RWPE2 (cell line): ENCODE measurements around the gene LRRC27.

ENCODE experiments used
- ATAC-seq: fragments of 200-7000 bp; cut with Tn5 transposase; 3 replicates; pipeline ENCODE4 v1.9.1; 2021; ENCODE audit warnings: low read depth
- DNase-seq: peaks from one replicate; pipeline ENCODE4 v3.0.0-alpha.2; 2020; ENCODE audit warnings: low spot score
- H3K27ac ChIP-seq: fragments of 450-650 bp; 2 replicates; pipeline ENCODE4 v1.5.1; 2017; ENCODE audit warnings: mild to moderate bottlenecking; ENCODE audit not compliant: poor library complexity, severe bottlenecking
- H3K27me3 ChIP-seq: fragments of 250-450 bp; sonication (Bioruptor Pico); 2 replicates; pipeline ENCODE4 v1.5.1; 2021; ENCODE audit warnings: mild to moderate bottlenecking, moderate library complexity; ENCODE audit not compliant: insufficient read depth, poor library complexity, severe bottlenecking
- H3K36me3 ChIP-seq: fragments of 250-450 bp; sonication (Bioruptor Pico); 2 replicates; pipeline ENCODE4 v1.5.1; 2020; ENCODE audit warnings: low read depth, mild to moderate bottlenecking, moderate library complexity
- H3K4me1 ChIP-seq: fragments of 250-450 bp; sonication (Bioruptor Pico); 2 replicates; pipeline ENCODE4 v1.5.1; 2021; ENCODE audit warnings: mild to moderate bottlenecking, moderate library complexity; ENCODE audit not compliant: insufficient read depth, poor library complexity, severe bottlenecking
- H3K4me3 ChIP-seq: fragments of 250-450 bp; sonication (Bioruptor Pico); 2 replicates; pipeline ENCODE4 v1.5.1; 2021; ENCODE audit warnings: mild to moderate bottlenecking, moderate library complexity; ENCODE audit not compliant: severe bottlenecking
- H3K9me3 ChIP-seq: fragments of 250-450 bp; sonication (Bioruptor Pico); 2 replicates; pipeline ENCODE4 v1.5.1; 2021; ENCODE audit warnings: mild to moderate bottlenecking, moderate library complexity; ENCODE audit not compliant: severe bottlenecking
- TF ChIP-seq, protein P1 (sequence below): fragments of 450-650 bp; IDR thresholded peaks from one replicate; pipeline ENCODE4 v1.5.1; 2017; ENCODE audit warnings: mild to moderate bottlenecking, moderate library complexity; ENCODE audit not compliant: poor library complexity, severe bottlenecking

LRRC27 gene

DNA sequence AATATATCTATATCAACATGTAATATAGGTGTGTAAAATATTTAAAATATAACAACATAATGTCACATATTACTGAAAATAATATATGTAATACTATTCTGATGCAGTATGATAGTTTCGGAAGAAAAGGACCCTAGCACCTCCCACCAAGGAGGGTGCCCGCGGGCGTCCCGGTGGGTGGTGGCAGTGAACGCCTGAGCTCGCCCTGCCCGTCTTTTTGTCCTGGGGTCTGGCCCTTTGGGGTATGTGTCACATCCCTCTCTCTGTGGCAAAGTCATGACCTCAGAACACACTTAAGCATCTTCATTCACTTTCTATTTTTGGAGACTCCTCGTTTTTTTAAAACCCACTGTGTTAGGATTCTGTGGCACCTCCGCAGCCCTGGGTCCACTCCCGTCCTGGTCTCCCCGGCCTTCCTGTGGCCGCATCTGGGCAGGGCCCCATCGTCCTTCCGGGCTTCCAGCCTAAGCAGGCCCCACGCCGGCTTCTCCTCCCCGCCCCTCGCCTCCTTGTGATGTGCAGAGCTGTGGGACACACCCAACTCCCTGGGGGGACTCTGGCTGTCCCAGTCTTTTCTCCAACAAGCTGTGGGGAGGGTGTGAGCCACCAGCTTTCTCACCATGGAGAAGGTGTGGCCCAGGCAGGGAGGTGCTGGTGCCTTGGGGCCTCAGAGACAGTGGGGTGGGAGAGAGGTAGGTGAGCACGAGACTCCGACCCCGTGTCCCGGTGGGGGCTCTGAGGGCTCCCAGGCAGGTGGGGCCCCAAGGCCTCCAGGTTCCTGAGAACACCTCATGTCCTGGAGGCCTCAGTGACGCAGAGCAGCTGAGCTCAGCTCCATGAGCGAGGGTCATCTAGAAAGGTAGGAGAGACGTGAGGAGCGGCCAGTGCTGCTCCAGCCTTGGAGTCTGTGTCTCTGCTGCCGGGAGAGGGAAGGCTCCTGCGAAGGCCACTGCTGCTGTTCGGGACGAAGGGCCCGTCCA, 81.5 kb downstream of the LRRC27 start:
- no peaks in the 10 kb centered on the region for H3K9me3 ChIP-seq
- H3K27ac ChIP-seq = peak overlapping the region; percentile 18
- no peak overlapping the region for H3K4me3 ChIP-seq
- H3K4me1 ChIP-seq = peaks cover 29% of the 10 kb centered on the region
- DNase-seq = no peak
- H3K27me3 ChIP-seq = no peaks in the 10 kb centered on the region
- TF ChIP-seq, protein P1, sequence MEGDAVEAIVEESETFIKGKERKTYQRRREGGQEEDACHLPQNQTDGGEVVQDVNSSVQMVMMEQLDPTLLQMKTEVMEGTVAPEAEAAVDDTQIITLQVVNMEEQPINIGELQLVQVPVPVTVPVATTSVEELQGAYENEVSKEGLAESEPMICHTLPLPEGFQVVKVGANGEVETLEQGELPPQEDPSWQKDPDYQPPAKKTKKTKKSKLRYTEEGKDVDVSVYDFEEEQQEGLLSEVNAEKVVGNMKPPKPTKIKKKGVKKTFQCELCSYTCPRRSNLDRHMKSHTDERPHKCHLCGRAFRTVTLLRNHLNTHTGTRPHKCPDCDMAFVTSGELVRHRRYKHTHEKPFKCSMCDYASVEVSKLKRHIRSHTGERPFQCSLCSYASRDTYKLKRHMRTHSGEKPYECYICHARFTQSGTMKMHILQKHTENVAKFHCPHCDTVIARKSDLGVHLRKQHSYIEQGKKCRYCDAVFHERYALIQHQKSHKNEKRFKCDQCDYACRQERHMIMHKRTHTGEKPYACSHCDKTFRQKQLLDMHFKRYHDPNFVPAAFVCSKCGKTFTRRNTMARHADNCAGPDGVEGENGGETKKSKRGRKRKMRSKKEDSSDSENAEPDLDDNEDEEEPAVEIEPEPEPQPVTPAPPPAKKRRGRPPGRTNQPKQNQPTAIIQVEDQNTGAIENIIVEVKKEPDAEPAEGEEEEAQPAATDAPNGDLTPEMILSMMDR = no peak
- peaks cover 13% of the 10 kb centered on the region; the same call in 1 of the 2 replicates for H3K36me3 ChIP-seq
- peak; percentile 11; the same call in 1 of the 3 replicates for ATAC-seq

DNA sequence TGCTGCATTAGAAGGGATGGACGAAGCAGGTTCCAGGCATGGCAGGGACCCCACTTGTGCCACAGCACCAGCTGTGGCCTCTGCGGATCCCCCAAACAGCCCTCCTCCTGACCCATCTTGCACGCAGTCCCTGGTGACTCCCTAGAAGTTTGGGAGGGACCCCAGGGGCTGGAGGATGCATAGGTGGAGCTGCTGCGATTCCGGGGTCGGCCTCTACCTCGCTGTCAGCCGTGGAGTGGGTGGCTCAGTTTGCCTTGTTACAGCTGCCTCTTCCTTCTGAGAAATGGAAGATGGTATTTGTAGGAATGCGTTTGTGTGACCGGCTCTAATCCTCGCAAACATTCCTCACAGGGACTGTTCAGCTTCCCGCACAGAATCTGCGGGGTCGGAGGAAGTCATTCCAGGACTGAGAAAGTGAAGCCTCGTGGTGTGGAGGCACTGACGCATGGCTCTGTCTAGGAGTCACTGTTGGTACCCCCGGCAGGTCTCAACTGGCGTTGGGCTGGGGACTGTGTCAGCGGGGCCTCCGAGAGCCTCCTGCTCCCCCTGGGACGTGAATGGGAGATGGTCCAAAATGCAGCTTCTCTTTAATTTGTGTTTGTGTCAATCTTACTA, 82.5 kb downstream of the LRRC27 start:
- DNase-seq (no peak), ATAC-seq (no peak)
- TF ChIP-seq, protein P1 = no peak
- H3K4me1 ChIP-seq = peaks cover 33% of the 10 kb centered on the region
- H3K36me3 ChIP-seq = peaks cover 13% of the 10 kb centered on the region; the same call in 1 of the 2 replicates
- no peaks in the 10 kb centered on the region for H3K27me3 ChIP-seq
- no peak overlapping the region for H3K27ac ChIP-seq
- no peak overlapping the region for H3K4me3 ChIP-seq
- H3K9me3 ChIP-seq = no peaks in the 10 kb centered on the region

DNA sequence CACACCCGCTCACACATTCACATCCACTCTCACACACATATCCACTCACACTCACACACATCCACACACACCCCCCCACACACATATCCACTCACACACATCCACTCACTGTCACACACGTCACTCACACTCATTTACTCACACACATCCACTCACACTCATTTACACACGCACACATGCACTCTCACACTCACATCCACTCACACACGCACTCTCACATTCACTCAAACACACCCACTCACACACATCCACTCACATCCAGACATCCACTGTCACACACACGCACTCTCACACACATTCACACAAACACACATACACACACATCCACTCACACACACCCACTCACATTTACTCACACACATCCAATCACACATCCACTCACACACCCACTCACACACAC, 83.3 kb downstream of the LRRC27 start:
- no peak overlapping the region for H3K4me3 ChIP-seq
- H3K4me1 ChIP-seq = peaks cover 33% of the 10 kb centered on the region
- no peak overlapping the region for H3K27ac ChIP-seq

DNA sequence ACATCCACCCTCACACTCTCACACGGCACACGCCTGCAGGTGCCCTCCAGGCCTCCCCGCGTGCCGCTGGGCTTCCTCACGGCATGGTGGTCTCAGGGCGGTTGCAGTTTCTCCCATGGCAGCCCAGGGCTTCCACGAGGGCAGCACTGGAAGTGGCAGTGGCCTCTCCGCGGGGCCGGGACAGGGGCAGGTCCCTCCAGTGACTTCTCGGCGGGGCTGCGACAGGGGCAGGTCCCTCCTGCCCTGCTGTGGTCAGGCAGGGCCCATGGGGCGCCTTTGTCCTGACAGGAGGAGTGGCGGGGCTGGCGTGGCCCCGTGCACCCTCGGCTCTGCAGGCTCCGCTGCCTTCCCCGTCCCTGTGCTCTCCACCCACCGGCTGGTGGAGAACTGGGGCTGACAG, 84.0 kb downstream of the LRRC27 start:
- H3K4me1 ChIP-seq = peaks cover 34% of the 10 kb centered on the region
- no peak for DNase-seq
- TF ChIP-seq, protein P1 = no peak
- H3K4me3 ChIP-seq = no peak overlapping the region
- no peaks in the 10 kb centered on the region for H3K9me3 ChIP-seq
- ATAC-seq = no peak
- peaks cover 13% of the 10 kb centered on the region; the same call in 1 of the 2 replicates for H3K36me3 ChIP-seq
- no peaks in the 10 kb centered on the region for H3K27me3 ChIP-seq
- no peak overlapping the region for H3K27ac ChIP-seq

More for the DNA sequence above, 83.3 kb downstream of the LRRC27 start:
- peaks cover 13% of the 10 kb centered on the region; the same call in 1 of the 2 replicates for H3K36me3 ChIP-seq
- H3K27me3 ChIP-seq = no peaks in the 10 kb centered on the region
- H3K9me3 ChIP-seq = no peaks in the 10 kb centered on the region
- TF ChIP-seq, protein P1 = no peak
- ATAC-seq (no peak), DNase-seq (no peak)
